GM19463 (cell line): ENCODE measurements around the gene CMSS1.

Experiments
- ATAC-seq: cut with Tn5 transposase; IDR thresholded peaks from one replicate; pipeline ENCODE4 v1.9.1; 2021; ENCODE audit warnings: mild to moderate bottlenecking, moderate library complexity; ENCODE audit not compliant: unreplicated experiment

The CMSS1 gene

GRCh38 chr3:99899603-99900002, 81.9 kb downstream of the CMSS1 start:
- ATAC-seq = no peak

GRCh38 chr3:99900248-99900647, 82.6 kb downstream of the CMSS1 start:
- no peak for ATAC-seq

- no peak for ATAC-seq
Observed at GRCh38 chr3:99901200-99901926, 83.7 kb downstream of the CMSS1 start.

- ATAC-seq = no peak
Observed at GRCh38 chr3:99902091-99902490, 84.4 kb downstream of the CMSS1 start.

GRCh38 chr3:99903869-99904268, 86.2 kb downstream of the CMSS1 start:
- no peak for ATAC-seq

GRCh38 chr3:99907959-99908544, 90.4 kb downstream of the CMSS1 start:
- no peak for ATAC-seq

- ATAC-seq = no peak
Observed at GRCh38 chr3:99909714-99910495, 92.2 kb downstream of the CMSS1 start.

GRCh38 chr3:99910752-99911290, 93.2 kb downstream of the CMSS1 start:
- ATAC-seq = no peak

- ATAC-seq = no peak
Observed at GRCh38 chr3:99911433-99911832, 93.8 kb downstream of the CMSS1 start.

- ATAC-seq = no peak
Observed at GRCh38 chr3:99915906-99916432, 98.3 kb downstream of the CMSS1 start.

GRCh38 chr3:99918715-99919114, 101.1 kb downstream of the CMSS1 start:
- no peak for ATAC-seq

GRCh38 chr3:99919694-99920093, 102.0 kb downstream of the CMSS1 start:
- ATAC-seq = no peak

- ATAC-seq = no peak
Observed at GRCh38 chr3:99920481-99921376, 103.1 kb downstream of the CMSS1 start.

- no peak for ATAC-seq
Observed at GRCh38 chr3:99921377-99921695, 103.7 kb downstream of the CMSS1 start.

GRCh38 chr3:99921986-99922385, 104.3 kb downstream of the CMSS1 start:
- ATAC-seq = no peak

GRCh38 chr3:99923873-99924272, 106.2 kb downstream of the CMSS1 start:
- ATAC-seq = no peak

- ATAC-seq = no peak
Observed at GRCh38 chr3:99925584-99926230, 108.0 kb downstream of the CMSS1 start.

- no peak for ATAC-seq
Observed at GRCh38 chr3:99927671-99928457, 110.2 kb downstream of the CMSS1 start.
